ENCODE data around the gene STXBP5.

STXBP5 gene

GRCh38 chr6:147226163-147226724 lies 22.0 kb downstream of the STXBP5 start:
- H3K27me3 ChIP-seq (ENCODE audit: control insufficient read depth, insufficient read depth, low read length): no peaks in the 10 kb centered on the region
- no peaks in the 10 kb centered on the region for H3K9me3 ChIP-seq (ENCODE audit: control insufficient read depth, insufficient read depth, low read depth, low read length)
- H3K36me3 ChIP-seq (ENCODE audit: control insufficient read depth, insufficient read depth, low read length): no peaks in the 10 kb centered on the region
- peaks cover 8% of the 10 kb centered on the region for H3K4me1 ChIP-seq (ENCODE audit: control insufficient read depth, insufficient read depth, low read length)
- no peak overlapping the region for H3K4me3 ChIP-seq (ENCODE audit: low read depth, low read length)
- H3K27ac ChIP-seq (ENCODE audit: low read depth, low read length): no peak overlapping the region
- H3K9ac ChIP-seq (ENCODE audit: low read length): no peak overlapping the region

- no peaks in the 10 kb centered on the region for H3K36me3 ChIP-seq (ENCODE audit: control insufficient read depth, insufficient read depth, low read length)
These were observed 22.7 kb downstream of the STXBP5 start for GRCh38 chr6:147226877-147227276.

GRCh38 chr6:147227770-147228320 lies 23.6 kb downstream of the STXBP5 start:
- no peaks in the 10 kb centered on the region for H3K36me3 ChIP-seq (ENCODE audit: control insufficient read depth, insufficient read depth, low read length)
- H3K4me1 ChIP-seq (ENCODE audit: control insufficient read depth, insufficient read depth, low read length): no peaks in the 10 kb centered on the region
- no peak overlapping the region for H3K9ac ChIP-seq (ENCODE audit: low read length)
- H3K27ac ChIP-seq (ENCODE audit: low read depth, low read length): no peak overlapping the region
- no peak overlapping the region for H3K4me3 ChIP-seq (ENCODE audit: low read depth, low read length)
- H3K9me3 ChIP-seq (ENCODE audit: control insufficient read depth, insufficient read depth, low read depth, low read length): no peaks in the 10 kb centered on the region
- no peaks in the 10 kb centered on the region for H3K27me3 ChIP-seq (ENCODE audit: control insufficient read depth, insufficient read depth, low read length)

More at GRCh38 chr6:147226877-147227276, 22.7 kb downstream of the STXBP5 start:
- Histone ChIP-seq H3K9ac (ENCODE audit: low read length) (no peak overlapping the region), H3K4me1 (ENCODE audit: control insufficient read depth, insufficient read depth, low read length) (peaks cover 6% of the 10 kb centered on the region), H3K4me3 (ENCODE audit: low read depth, low read length) (no peak overlapping the region), H3K27ac (ENCODE audit: low read depth, low read length) (no peak overlapping the region), H3K27me3 (ENCODE audit: control insufficient read depth, insufficient read depth, low read length) (no peaks in the 10 kb centered on the region), H3K9me3 (ENCODE audit: control insufficient read depth, insufficient read depth, low read depth, low read length) (no peaks in the 10 kb centered on the region)

- no peaks in the 10 kb centered on the region for H3K27me3 ChIP-seq (ENCODE audit: control insufficient read depth, insufficient read depth, low read length)
- H3K27ac ChIP-seq (ENCODE audit: low read depth, low read length): no peak overlapping the region
- H3K4me1 ChIP-seq (ENCODE audit: control insufficient read depth, insufficient read depth, low read length): no peaks in the 10 kb centered on the region
- no peaks in the 10 kb centered on the region for H3K36me3 ChIP-seq (ENCODE audit: control insufficient read depth, insufficient read depth, low read length)
- no peaks in the 10 kb centered on the region for H3K9me3 ChIP-seq (ENCODE audit: control insufficient read depth, insufficient read depth, low read depth, low read length)
- no peak overlapping the region for H3K9ac ChIP-seq (ENCODE audit: low read length)
- H3K4me3 ChIP-seq (ENCODE audit: low read depth, low read length): no peak overlapping the region
These were observed 27.4 kb downstream of the STXBP5 start for GRCh38 chr6:147231589-147231988.

GRCh38 chr6:147234685-147235084 lies 30.5 kb downstream of the STXBP5 start:
- Histone ChIP-seq H3K9me3 (ENCODE audit: control insufficient read depth, insufficient read depth, low read depth, low read length) (no peaks in the 10 kb centered on the region), H3K36me3 (ENCODE audit: control insufficient read depth, insufficient read depth, low read length) (peaks cover 2% of the 10 kb centered on the region), H3K27ac (ENCODE audit: low read depth, low read length) (no peak overlapping the region), H3K4me1 (ENCODE audit: control insufficient read depth, insufficient read depth, low read length) (no peaks in the 10 kb centered on the region), H3K4me3 (ENCODE audit: low read depth, low read length) (no peak overlapping the region), H3K27me3 (ENCODE audit: control insufficient read depth, insufficient read depth, low read length) (no peaks in the 10 kb centered on the region), H3K9ac (ENCODE audit: low read length) (no peak overlapping the region)

- Histone ChIP-seq H3K4me1 (ENCODE audit: control insufficient read depth, insufficient read depth, low read length) (no peaks in the 10 kb centered on the region), H3K36me3 (ENCODE audit: control insufficient read depth, insufficient read depth, low read length) (peaks cover 6% of the 10 kb centered on the region), H3K27ac (ENCODE audit: low read depth, low read length) (no peak overlapping the region)
These were observed 33.9 kb downstream of the STXBP5 start for GRCh38 chr6:147238164-147238563.

GRCh38 chr6:147238906-147239305 lies 34.7 kb downstream of the STXBP5 start:
- no peak overlapping the region for H3K9ac ChIP-seq (ENCODE audit: low read length)
- H3K27ac ChIP-seq (ENCODE audit: low read depth, low read length): no peak overlapping the region
- H3K36me3 ChIP-seq (ENCODE audit: control insufficient read depth, insufficient read depth, low read length): peaks cover 6% of the 10 kb centered on the region
- H3K4me1 ChIP-seq (ENCODE audit: control insufficient read depth, insufficient read depth, low read length): no peaks in the 10 kb centered on the region
- no peaks in the 10 kb centered on the region for H3K9me3 ChIP-seq (ENCODE audit: control insufficient read depth, insufficient read depth, low read depth, low read length)
- H3K27me3 ChIP-seq (ENCODE audit: control insufficient read depth, insufficient read depth, low read length): no peaks in the 10 kb centered on the region
- H3K4me3 ChIP-seq (ENCODE audit: low read depth, low read length): no peak overlapping the region

More at GRCh38 chr6:147238164-147238563, 33.9 kb downstream of the STXBP5 start:
- no peak overlapping the region for H3K9ac ChIP-seq (ENCODE audit: low read length)
- H3K9me3 ChIP-seq (ENCODE audit: control insufficient read depth, insufficient read depth, low read depth, low read length): no peaks in the 10 kb centered on the region
- no peak overlapping the region for H3K4me3 ChIP-seq (ENCODE audit: low read depth, low read length)
- H3K27me3 ChIP-seq (ENCODE audit: control insufficient read depth, insufficient read depth, low read length): no peaks in the 10 kb centered on the region

GRCh38 chr6:147244832-147245231 lies 40.6 kb downstream of the STXBP5 start:
- Histone ChIP-seq H3K27ac (ENCODE audit: low read depth, low read length) (no peak overlapping the region), H3K9ac (ENCODE audit: low read length) (no peak overlapping the region), H3K36me3 (ENCODE audit: control insufficient read depth, insufficient read depth, low read length) (0 out of 2 replicates have a peak, but pooled peaks cover 3% of the 10 kb centered on the region), H3K4me3 (ENCODE audit: low read depth, low read length) (no peak overlapping the region), H3K4me1 (ENCODE audit: control insufficient read depth, insufficient read depth, low read length) (peaks cover 3% of the 10 kb centered on the region; the same call in 1 of the 2 replicates), H3K27me3 (ENCODE audit: control insufficient read depth, insufficient read depth, low read length) (no peaks in the 10 kb centered on the region), H3K9me3 (ENCODE audit: control insufficient read depth, insufficient read depth, low read depth, low read length) (no peaks in the 10 kb centered on the region)

GRCh38 chr6:147245693-147246092 lies 41.5 kb downstream of the STXBP5 start:
- Histone ChIP-seq H3K9ac (ENCODE audit: low read length) (no peak overlapping the region), H3K27ac (ENCODE audit: low read depth, low read length) (no peak overlapping the region), H3K9me3 (ENCODE audit: control insufficient read depth, insufficient read depth, low read depth, low read length) (no peaks in the 10 kb centered on the region), H3K4me1 (ENCODE audit: control insufficient read depth, insufficient read depth, low read length) (peaks cover 4% of the 10 kb centered on the region; the same call in 1 of the 2 replicates), H3K36me3 (ENCODE audit: control insufficient read depth, insufficient read depth, low read length) (0 out of 2 replicates have a peak, but pooled peaks cover 3% of the 10 kb centered on the region), H3K27me3 (ENCODE audit: control insufficient read depth, insufficient read depth, low read length) (no peaks in the 10 kb centered on the region), H3K4me3 (ENCODE audit: low read depth, low read length) (no peak overlapping the region)

GRCh38 chr6:147246853-147247635 lies 42.8 kb downstream of the STXBP5 start:
- Histone ChIP-seq H3K36me3 (ENCODE audit: control insufficient read depth, insufficient read depth, low read length) (peaks cover 10% of the 10 kb centered on the region), H3K27ac (ENCODE audit: low read depth, low read length) (no peak overlapping the region), H3K4me1 (ENCODE audit: control insufficient read depth, insufficient read depth, low read length) (peaks cover 4% of the 10 kb centered on the region; the same call in 1 of the 2 replicates), H3K9me3 (ENCODE audit: control insufficient read depth, insufficient read depth, low read depth, low read length) (peaks cover 2% of the 10 kb centered on the region; the same call in 1 of the 2 replicates), H3K4me3 (ENCODE audit: low read depth, low read length) (no peak overlapping the region), H3K9ac (ENCODE audit: low read length) (no peak overlapping the region), H3K27me3 (ENCODE audit: control insufficient read depth, insufficient read depth, low read length) (no peaks in the 10 kb centered on the region)

GRCh38 chr6:147248859-147249258 lies 44.6 kb downstream of the STXBP5 start:
- Histone ChIP-seq H3K36me3 (ENCODE audit: control insufficient read depth, insufficient read depth, low read length) (peaks cover 10% of the 10 kb centered on the region), H3K4me1 (ENCODE audit: control insufficient read depth, insufficient read depth, low read length) (peaks cover 4% of the 10 kb centered on the region; the same call in 1 of the 2 replicates), H3K9me3 (ENCODE audit: control insufficient read depth, insufficient read depth, low read depth, low read length) (peaks cover 2% of the 10 kb centered on the region; the same call in 1 of the 2 replicates), H3K27me3 (ENCODE audit: control insufficient read depth, insufficient read depth, low read length) (no peaks in the 10 kb centered on the region), H3K9ac (ENCODE audit: low read length) (no peak overlapping the region), H3K4me3 (ENCODE audit: low read depth, low read length) (no peak overlapping the region), H3K27ac (ENCODE audit: low read depth, low read length) (no peak overlapping the region)
